ENCODE measurements around the gene HDGF.
"Not testable (repeated sequence)": the region's sequence is repeated elsewhere in the genome, so short reads cannot be mapped to it uniquely, and the experiment has no call there.

Gene HDGF

GRCh38 chr1:156765666-156766065 lies 14.2 kb upstream of the HDGF start:
- H3K4me3 ChIP-seq (ENCODE audit: low read length), result no peak overlapping the region
- no peak overlapping the region for H3K27ac ChIP-seq (ENCODE audit: low read length)

GRCh38 chr1:156765136-156765535 lies 13.7 kb upstream of the HDGF start:
- peaks cover 20% of the 10 kb centered on the region for H3K4me1 ChIP-seq (ENCODE audit: control insufficient read depth, low read depth, low read length)
- not testable (repeated sequence) for H3K9ac ChIP-seq (ENCODE audit: low read length); H3K36me3 ChIP-seq (ENCODE audit: control insufficient read depth, low read depth, low read length); H3K9me3 ChIP-seq (ENCODE audit: control insufficient read depth, low read depth, low read length); H3K4me3 ChIP-seq (ENCODE audit: low read length); H3K27me3 ChIP-seq (ENCODE audit: control insufficient read depth, insufficient read depth, low read length); H3K27ac ChIP-seq (ENCODE audit: low read length)

More at GRCh38 chr1:156765666-156766065, 14.2 kb upstream of the HDGF start:
- Histone ChIP-seq H3K9ac (ENCODE audit: low read length) (no peak overlapping the region), H3K9me3 (ENCODE audit: control insufficient read depth, low read depth, low read length) (no peaks in the 10 kb centered on the region), H3K27me3 (ENCODE audit: control insufficient read depth, insufficient read depth, low read length) (no peaks in the 10 kb centered on the region), H3K36me3 (ENCODE audit: control insufficient read depth, low read depth, low read length) (no peaks in the 10 kb centered on the region), H3K4me1 (ENCODE audit: control insufficient read depth, low read depth, low read length) (peaks cover 16% of the 10 kb centered on the region)

- Histone ChIP-seq H3K27ac (ENCODE audit: low read length) (no peak overlapping the region), H3K9me3 (ENCODE audit: control insufficient read depth, low read depth, low read length) (no peaks in the 10 kb centered on the region), H3K4me1 (ENCODE audit: control insufficient read depth, low read depth, low read length) (peaks cover 3% of the 10 kb centered on the region), H3K9ac (ENCODE audit: low read length) (no peak overlapping the region), H3K27me3 (ENCODE audit: control insufficient read depth, insufficient read depth, low read length) (no peaks in the 10 kb centered on the region), H3K4me3 (ENCODE audit: low read length) (no peak overlapping the region), H3K36me3 (ENCODE audit: control insufficient read depth, low read depth, low read length) (no peaks in the 10 kb centered on the region)
Observed at GRCh38 chr1:156760796-156761104, 9.3 kb upstream of the HDGF start.

GRCh38 chr1:156760092-156760795 lies 8.8 kb upstream of the HDGF start:
- Histone ChIP-seq H3K4me3 (ENCODE audit: low read length) (no peak overlapping the region), H3K36me3 (ENCODE audit: control insufficient read depth, low read depth, low read length) (no peaks in the 10 kb centered on the region), H3K9me3 (ENCODE audit: control insufficient read depth, low read depth, low read length) (no peaks in the 10 kb centered on the region), H3K27ac (ENCODE audit: low read length) (no peak overlapping the region), H3K4me1 (ENCODE audit: control insufficient read depth, low read depth, low read length) (peaks cover 3% of the 10 kb centered on the region), H3K27me3 (ENCODE audit: control insufficient read depth, insufficient read depth, low read length) (no peaks in the 10 kb centered on the region), H3K9ac (ENCODE audit: low read length) (no peak overlapping the region)

GRCh38 chr1:156757572-156758253 lies 6.2 kb upstream of the HDGF start:
- H3K9ac ChIP-seq (ENCODE audit: low read length); H3K9me3 ChIP-seq (ENCODE audit: control insufficient read depth, low read depth, low read length); H3K4me1 ChIP-seq (ENCODE audit: control insufficient read depth, low read depth, low read length); H3K36me3 ChIP-seq (ENCODE audit: control insufficient read depth, low read depth, low read length); H3K4me3 ChIP-seq (ENCODE audit: low read length); H3K27me3 ChIP-seq (ENCODE audit: control insufficient read depth, insufficient read depth, low read length); H3K27ac ChIP-seq (ENCODE audit: low read length): not testable (repeated sequence)

GRCh38 chr1:156756355-156756754 lies 4.9 kb upstream of the HDGF start:
- no peaks in the 10 kb centered on the region for H3K27me3 ChIP-seq (ENCODE audit: control insufficient read depth, insufficient read depth, low read length)
- no peaks in the 10 kb centered on the region for H3K36me3 ChIP-seq (ENCODE audit: control insufficient read depth, low read depth, low read length)
- no peak overlapping the region for H3K4me3 ChIP-seq (ENCODE audit: low read length)
- H3K4me1 ChIP-seq (ENCODE audit: control insufficient read depth, low read depth, low read length), result peaks cover 15% of the 10 kb centered on the region
- no peaks in the 10 kb centered on the region for H3K9me3 ChIP-seq (ENCODE audit: control insufficient read depth, low read depth, low read length)
- no peak overlapping the region for H3K27ac ChIP-seq (ENCODE audit: low read length)
- no peak overlapping the region for H3K9ac ChIP-seq (ENCODE audit: low read length)

- no peaks in the 10 kb centered on the region for H3K36me3 ChIP-seq (ENCODE audit: control insufficient read depth, low read depth, low read length)
- no peak overlapping the region for H3K27ac ChIP-seq (ENCODE audit: low read length)
- no peaks in the 10 kb centered on the region for H3K27me3 ChIP-seq (ENCODE audit: control insufficient read depth, insufficient read depth, low read length)
- H3K9me3 ChIP-seq (ENCODE audit: control insufficient read depth, low read depth, low read length), result no peaks in the 10 kb centered on the region
- peaks cover 15% of the 10 kb centered on the region for H3K4me1 ChIP-seq (ENCODE audit: control insufficient read depth, low read depth, low read length)
- H3K9ac ChIP-seq (ENCODE audit: low read length), result no peak overlapping the region
- no peak overlapping the region for H3K4me3 ChIP-seq (ENCODE audit: low read length)
Observed at GRCh38 chr1:156755527-156755950, 4.1 kb upstream of the HDGF start.

GRCh38 chr1:156754219-156754618 lies 2.7 kb upstream of the HDGF start:
- Histone ChIP-seq H3K9me3 (ENCODE audit: control insufficient read depth, low read depth, low read length) (no peaks in the 10 kb centered on the region), H3K36me3 (ENCODE audit: control insufficient read depth, low read depth, low read length) (no peaks in the 10 kb centered on the region), H3K27me3 (ENCODE audit: control insufficient read depth, insufficient read depth, low read length) (no peaks in the 10 kb centered on the region), H3K9ac (ENCODE audit: low read length) (no peak overlapping the region), H3K27ac (ENCODE audit: low read length) (no peak overlapping the region), H3K4me3 (ENCODE audit: low read length) (no peak overlapping the region), H3K4me1 (ENCODE audit: control insufficient read depth, low read depth, low read length) (peaks cover 21% of the 10 kb centered on the region)

GRCh38 chr1:156752843-156753482 lies 1.5 kb upstream of the HDGF start:
- peak overlapping the region; percentile 100 for H3K4me3 ChIP-seq (ENCODE audit: low read length)

GRCh38 chr1:156751757-156752481 lies 444 bp upstream of the HDGF start:
- Histone ChIP-seq H3K36me3 (ENCODE audit: control insufficient read depth, low read depth, low read length) (no peaks in the 10 kb centered on the region), H3K9me3 (ENCODE audit: control insufficient read depth, low read depth, low read length) (no peaks in the 10 kb centered on the region), H3K4me1 (ENCODE audit: control insufficient read depth, low read depth, low read length) (peaks cover 41% of the 10 kb centered on the region), H3K27ac (ENCODE audit: low read length) (peak overlapping the region; percentile 96), H3K27me3 (ENCODE audit: control insufficient read depth, insufficient read depth, low read length) (no peaks in the 10 kb centered on the region), H3K9ac (ENCODE audit: low read length) (peak overlapping the region; percentile 99), H3K4me3 (ENCODE audit: low read length) (peak overlapping the region; percentile 100)

More at GRCh38 chr1:156752843-156753482, 1.5 kb upstream of the HDGF start:
- peaks cover 33% of the 10 kb centered on the region for H3K4me1 ChIP-seq (ENCODE audit: control insufficient read depth, low read depth, low read length)
- peak overlapping the region; percentile 99 for H3K9ac ChIP-seq (ENCODE audit: low read length)
- no peak overlapping the region for H3K27ac ChIP-seq (ENCODE audit: low read length)
- H3K9me3 ChIP-seq (ENCODE audit: control insufficient read depth, low read depth, low read length), result no peaks in the 10 kb centered on the region
- no peaks in the 10 kb centered on the region for H3K36me3 ChIP-seq (ENCODE audit: control insufficient read depth, low read depth, low read length)
- H3K27me3 ChIP-seq (ENCODE audit: control insufficient read depth, insufficient read depth, low read length), result no peaks in the 10 kb centered on the region

- no peaks in the 10 kb centered on the region for H3K27me3 ChIP-seq (ENCODE audit: control insufficient read depth, insufficient read depth, low read length)
- peak overlapping the region; percentile 100 for H3K4me3 ChIP-seq (ENCODE audit: low read length)
- peaks cover 47% of the 10 kb centered on the region for H3K4me1 ChIP-seq (ENCODE audit: control insufficient read depth, low read depth, low read length)
- no peaks in the 10 kb centered on the region for H3K9me3 ChIP-seq (ENCODE audit: control insufficient read depth, low read depth, low read length)
- no peaks in the 10 kb centered on the region for H3K36me3 ChIP-seq (ENCODE audit: control insufficient read depth, low read depth, low read length)
- peak overlapping the region; percentile 51 for H3K27ac ChIP-seq (ENCODE audit: low read length)
- peak overlapping the region; percentile 99 for H3K9ac ChIP-seq (ENCODE audit: low read length)
Observed at GRCh38 chr1:156750711-156751450, 594 bp downstream of the HDGF start.
